ENCODE data around the gene EIF2AK3. TPM values are rescaled to one million over a fixed set of nuclear protein-coding genes. Genes with fewer than 3 reads are reported as not detected.

EIF2AK3 gene
- total and polyA plus RNA-seq, 4 donors, result 4.0 to 25.3 (median 17.7) TPM

DNA sequence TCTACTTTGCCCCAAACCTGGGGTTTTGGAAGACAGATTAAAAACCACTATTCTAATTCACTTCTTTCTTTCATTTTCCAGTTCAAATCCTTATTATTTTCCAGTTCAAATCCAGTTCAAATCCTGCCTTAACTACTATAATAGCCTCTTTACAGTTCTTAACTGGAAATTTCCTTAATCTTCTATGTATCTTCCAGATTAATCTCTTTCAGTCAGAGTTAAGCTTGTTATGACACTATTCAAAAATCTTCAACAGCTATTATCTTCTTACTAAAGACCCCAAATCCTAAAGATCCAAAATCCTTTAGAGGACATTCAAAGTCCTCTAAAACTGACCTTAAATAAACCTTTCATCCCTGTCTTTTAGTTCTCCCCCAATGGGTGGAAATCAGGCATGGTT lies 30.1 kb downstream of the EIF2AK3 start:
- Histone ChIP-seq H3K9me3 (ENCODE audit: control insufficient read depth, low read length) (no peaks in the 10 kb centered on the region), H3K36me3 (ENCODE audit: control insufficient read depth in 1 of 2, insufficient read depth in 2 of 2, low read length in 1 of 2) (no peaks in the 10 kb centered on the region), H3K4me3 (ENCODE audit: low read length in 2 of 2) (no peak overlapping the region), H3K4me1 (ENCODE audit: control insufficient read depth in 1 of 2, insufficient read depth in 2 of 2, low read length in 2 of 2) (peaks cover 0 to 2% of the 10 kb centered on the region in 2 donors), H3K27me3 (ENCODE audit: control insufficient read depth in 1 of 2, insufficient read depth in 2 of 2, low read length in 1 of 2) (no peaks in the 10 kb centered on the region), H3K27ac (ENCODE audit: low read depth in 1 of 2, low read length in 2 of 2) (no peak overlapping the region)
- intact Hi-C loops (cut with DNase I), result no loop called here
- ATAC-seq (ENCODE audit: low FRiP score), result no peak
- DNase-seq, result no peak

GRCh38 chr2:88596141-88596830 lies 31.0 kb downstream of the EIF2AK3 start:
- no peak overlapping the region for H3K4me3 ChIP-seq (ENCODE audit: low read length in 2 of 2)
- H3K9me3 ChIP-seq (ENCODE audit: control insufficient read depth, low read length), result no peaks in the 10 kb centered on the region
- no peak for ATAC-seq (ENCODE audit: low FRiP score)
- peaks cover 0 to 2% of the 10 kb centered on the region in 2 donors for H3K4me1 ChIP-seq (ENCODE audit: control insufficient read depth in 1 of 2, insufficient read depth in 2 of 2, low read length in 2 of 2)
- intact Hi-C loops (cut with DNase I), result no loop called here
- H3K27me3 ChIP-seq (ENCODE audit: control insufficient read depth in 1 of 2, insufficient read depth in 2 of 2, low read length in 1 of 2), result no peaks in the 10 kb centered on the region
- no peaks in the 10 kb centered on the region for H3K36me3 ChIP-seq (ENCODE audit: control insufficient read depth in 1 of 2, insufficient read depth in 2 of 2, low read length in 1 of 2)
- H3K27ac ChIP-seq (ENCODE audit: low read depth in 1 of 2, low read length in 2 of 2), result no peak overlapping the region
- 92 to 93% methylated on average over 8 of the region's 8 CpGs for WGBS, 2 donors
- no peak for DNase-seq

- no peak overlapping the region for H3K27ac ChIP-seq (ENCODE audit: low read depth in 1 of 2, low read length in 2 of 2)
- intact Hi-C loops (cut with DNase I), result loop anchor here (1.0 to 5.0 kb wide), 3 partner anchors 41 to 80 kb away; no protein-coding TSS in a partner anchor
These were observed 35.6 kb downstream of the EIF2AK3 start for GRCh38 chr2:88591698-88592097.

GRCh38 chr2:88590998-88591613 lies 36.2 kb downstream of the EIF2AK3 start:
- no peak for DNase-seq
- H3K27me3 ChIP-seq (ENCODE audit: control insufficient read depth in 1 of 2, insufficient read depth in 2 of 2, low read length in 1 of 2), result no peaks in the 10 kb centered on the region
- 84 to 90% methylated on average over 2 of the region's 2 CpGs for WGBS, 2 donors

More at GRCh38 chr2:88591698-88592097, 35.6 kb downstream of the EIF2AK3 start:
- DNase-seq, result no peak
- ATAC-seq (ENCODE audit: low FRiP score), result no peak
- Histone ChIP-seq H3K9me3 (ENCODE audit: control insufficient read depth, low read length) (no peaks in the 10 kb centered on the region), H3K36me3 (ENCODE audit: control insufficient read depth in 1 of 2, insufficient read depth in 2 of 2, low read length in 1 of 2) (no peaks in the 10 kb centered on the region), H3K4me3 (ENCODE audit: low read length in 2 of 2) (no peak overlapping the region), H3K4me1 (ENCODE audit: control insufficient read depth in 1 of 2, insufficient read depth in 2 of 2, low read length in 2 of 2) (no peaks in the 10 kb centered on the region), H3K27me3 (ENCODE audit: control insufficient read depth in 1 of 2, insufficient read depth in 2 of 2, low read length in 1 of 2) (no peaks in the 10 kb centered on the region)
- 20 to 35% methylated on average over 2 of the region's 2 CpGs for WGBS, 2 donors

DNA sequence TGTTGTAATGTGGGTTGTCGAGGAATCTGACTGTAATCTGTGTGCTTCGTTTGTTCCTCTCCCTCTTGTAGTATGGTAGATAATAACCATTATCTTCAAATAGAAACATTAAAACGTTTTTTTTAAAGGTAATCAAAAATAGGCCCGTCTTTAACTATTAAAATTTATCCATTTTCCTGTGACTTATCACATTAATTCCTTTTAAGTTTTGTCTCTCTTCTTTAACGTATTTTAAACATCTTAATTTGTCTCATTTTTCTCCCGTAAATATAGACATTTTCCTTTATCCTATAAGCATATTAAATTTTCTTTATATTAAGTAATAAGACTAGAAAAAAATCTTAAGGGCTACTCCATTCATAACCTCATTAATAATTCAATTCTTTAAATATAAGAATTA lies 41.3 kb downstream of the EIF2AK3 start:
- ATAC-seq (ENCODE audit: low FRiP score), result no peak
- peaks cover 8 to 15% of the 10 kb centered on the region in 2 donors for H3K36me3 ChIP-seq (ENCODE audit: control insufficient read depth in 1 of 2, insufficient read depth in 2 of 2, low read length in 1 of 2)
- H3K27me3 ChIP-seq (ENCODE audit: control insufficient read depth in 1 of 2, insufficient read depth in 2 of 2, low read length in 1 of 2), result no peaks in the 10 kb centered on the region

More at GRCh38 chr2:88590998-88591613, 36.2 kb downstream of the EIF2AK3 start:
- H3K9me3 ChIP-seq (ENCODE audit: control insufficient read depth, low read length), result no peaks in the 10 kb centered on the region
- no peaks in the 10 kb centered on the region for H3K36me3 ChIP-seq (ENCODE audit: control insufficient read depth in 1 of 2, insufficient read depth in 2 of 2, low read length in 1 of 2)
- no peak overlapping the region for H3K4me3 ChIP-seq (ENCODE audit: low read length in 2 of 2)
- intact Hi-C loops (cut with DNase I), result loop anchor here (1.0 to 5.0 kb wide), 3 partner anchors 41 to 80 kb away; no protein-coding TSS in a partner anchor
- no peaks in the 10 kb centered on the region for H3K4me1 ChIP-seq (ENCODE audit: control insufficient read depth in 1 of 2, insufficient read depth in 2 of 2, low read length in 2 of 2)
- no peak overlapping the region for H3K27ac ChIP-seq (ENCODE audit: low read depth in 1 of 2, low read length in 2 of 2)
- peak; percentile 81 for ATAC-seq (ENCODE audit: low FRiP score)

DNA sequence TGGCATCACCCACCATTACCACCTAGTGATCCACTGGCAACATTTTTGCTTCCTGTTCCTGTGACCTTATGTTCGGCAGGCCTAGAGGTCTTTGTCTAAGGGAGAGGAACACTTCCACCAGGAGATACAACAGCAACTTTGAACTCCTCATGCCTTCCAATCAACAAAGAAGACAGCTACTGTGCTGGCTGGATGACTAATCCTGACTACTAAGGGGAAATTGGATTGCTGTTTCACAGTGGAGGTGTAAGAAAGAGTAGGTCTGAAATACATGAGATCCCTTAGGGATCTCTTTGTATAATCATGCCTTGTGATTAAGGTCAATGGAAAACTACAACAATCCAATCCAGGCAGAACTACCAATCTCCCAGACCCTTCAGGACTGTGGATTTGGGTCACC lies 45.2 kb downstream of the EIF2AK3 start:
- H3K9me3 ChIP-seq (ENCODE audit: control insufficient read depth, low read length), result no peaks in the 10 kb centered on the region
- H3K4me1 ChIP-seq (ENCODE audit: control insufficient read depth in 1 of 2, insufficient read depth in 2 of 2, low read length in 2 of 2), result no peaks in the 10 kb centered on the region
- H3K27me3 ChIP-seq (ENCODE audit: control insufficient read depth in 1 of 2, insufficient read depth in 2 of 2, low read length in 1 of 2), result no peaks in the 10 kb centered on the region
- DNase-seq, result no peak
- no peak overlapping the region for H3K4me3 ChIP-seq (ENCODE audit: low read length in 2 of 2)
- no peak for ATAC-seq (ENCODE audit: low FRiP score)
- WGBS, 2 donors, result 77 to 84% methylated on average over 1 of the region's 1 CpG
- H3K36me3 ChIP-seq (ENCODE audit: control insufficient read depth in 1 of 2, insufficient read depth in 2 of 2, low read length in 1 of 2), result peaks cover 8 to 18% of the 10 kb centered on the region in 2 donors
- no peak overlapping the region for H3K27ac ChIP-seq (ENCODE audit: low read depth in 1 of 2, low read length in 2 of 2)
- intact Hi-C loops (cut with DNase I), result no loop called here

More for the DNA sequence above, 41.3 kb downstream of the EIF2AK3 start:
- H3K27ac ChIP-seq (ENCODE audit: low read depth in 1 of 2, low read length in 2 of 2), result no peak overlapping the region
- no peak for DNase-seq
- H3K4me1 ChIP-seq (ENCODE audit: control insufficient read depth in 1 of 2, insufficient read depth in 2 of 2, low read length in 2 of 2), result no peaks in the 10 kb centered on the region
- WGBS, 2 donors, result 85 to 86% methylated on average over 6 of the region's 6 CpGs
- intact Hi-C loops (cut with DNase I), result no loop called here
- no peak overlapping the region for H3K4me3 ChIP-seq (ENCODE audit: low read length in 2 of 2)
- no peaks in the 10 kb centered on the region for H3K9me3 ChIP-seq (ENCODE audit: control insufficient read depth, low read length)

- no peaks in the 10 kb centered on the region for H3K4me1 ChIP-seq (ENCODE audit: control insufficient read depth in 1 of 2, insufficient read depth in 2 of 2, low read length in 2 of 2)
- no peaks in the 10 kb centered on the region for H3K9me3 ChIP-seq (ENCODE audit: control insufficient read depth, low read length)
- DNase-seq (no peak), ATAC-seq (ENCODE audit: low FRiP score) (no peak)
- H3K4me3 ChIP-seq (ENCODE audit: low read length in 2 of 2), result no peak overlapping the region
- no peak overlapping the region for H3K27ac ChIP-seq (ENCODE audit: low read depth in 1 of 2, low read length in 2 of 2)
- H3K27me3 ChIP-seq (ENCODE audit: control insufficient read depth in 1 of 2, insufficient read depth in 2 of 2, low read length in 1 of 2), result no peaks in the 10 kb centered on the region
- intact Hi-C loops (cut with DNase I), result no loop called here
- peaks cover 1 to 13% of the 10 kb centered on the region in 2 donors for H3K36me3 ChIP-seq (ENCODE audit: control insufficient read depth in 1 of 2, insufficient read depth in 2 of 2, low read length in 1 of 2)
- 80 to 91% methylated on average over 1 of the region's 1 CpG for WGBS, 2 donors
These were observed 47.2 kb downstream of the EIF2AK3 start for GRCh38 chr2:88580088-88580487.

DNA sequence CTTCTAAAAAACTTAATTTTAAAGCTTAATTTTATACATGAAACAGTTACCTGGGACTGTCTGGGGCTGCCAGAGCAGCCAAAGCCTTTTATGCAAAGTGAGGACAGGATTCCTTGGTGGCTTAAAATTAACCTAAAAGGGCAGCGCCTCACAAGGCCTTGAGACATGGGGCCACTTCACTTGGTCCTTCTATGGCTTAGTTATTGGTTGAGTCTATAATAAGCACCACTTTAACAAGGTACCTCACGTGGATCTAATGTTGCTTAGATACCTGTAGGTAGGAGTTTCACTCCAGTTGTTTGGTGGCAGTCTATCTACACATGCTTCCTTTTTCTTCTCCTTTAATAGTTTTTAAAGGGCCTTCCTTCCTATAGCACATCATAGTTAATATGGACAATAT lies 51.6 kb downstream of the EIF2AK3 start:
- Histone ChIP-seq H3K4me1 (ENCODE audit: control insufficient read depth in 1 of 2, insufficient read depth in 2 of 2, low read length in 2 of 2) (peaks cover 0 to 2% of the 10 kb centered on the region in 2 donors), H3K27me3 (ENCODE audit: control insufficient read depth in 1 of 2, insufficient read depth in 2 of 2, low read length in 1 of 2) (no peaks in the 10 kb centered on the region), H3K27ac (ENCODE audit: low read depth in 1 of 2, low read length in 2 of 2) (no peak overlapping the region), H3K9me3 (ENCODE audit: control insufficient read depth, low read length) (no peaks in the 10 kb centered on the region), H3K36me3 (ENCODE audit: control insufficient read depth in 1 of 2, insufficient read depth in 2 of 2, low read length in 1 of 2) (peaks cover 7 to 12% of the 10 kb centered on the region in 2 donors), H3K4me3 (ENCODE audit: low read length in 2 of 2) (no peak overlapping the region)
- ATAC-seq (ENCODE audit: low FRiP score) (no peak), DNase-seq (no peak)
- 94 to 100% methylated on average over 2 of the region's 2 CpGs for WGBS, 2 donors
- intact Hi-C loops (cut with DNase I), result no loop called here

GRCh38 chr2:88575051-88575450 lies 52.2 kb downstream of the EIF2AK3 start:
- Histone ChIP-seq H3K9me3 (ENCODE audit: control insufficient read depth, low read length) (no peaks in the 10 kb centered on the region), H3K4me3 (ENCODE audit: low read length in 2 of 2) (no peak overlapping the region), H3K36me3 (ENCODE audit: control insufficient read depth in 1 of 2, insufficient read depth in 2 of 2, low read length in 1 of 2) (peaks cover 7 to 12% of the 10 kb centered on the region in 2 donors), H3K27ac (ENCODE audit: low read depth in 1 of 2, low read length in 2 of 2) (no peak overlapping the region), H3K27me3 (ENCODE audit: control insufficient read depth in 1 of 2, insufficient read depth in 2 of 2, low read length in 1 of 2) (no peaks in the 10 kb centered on the region), H3K4me1 (ENCODE audit: control insufficient read depth in 1 of 2, insufficient read depth in 2 of 2, low read length in 2 of 2) (peaks cover 0 to 2% of the 10 kb centered on the region in 2 donors)
- ATAC-seq (ENCODE audit: low FRiP score) (no peak), DNase-seq (no peak)
- WGBS, 2 donors, result 45 to 82% methylated on average over 2 of the region's 2 CpGs
- intact Hi-C loops (cut with DNase I), result no loop called here

Data from aorta (tissue), 5 donors.